Kidney capillary endothelial cell (primary cell): ENCODE results near the gene PRR15.
"Not testable (repeated sequence)": the region's sequence is repeated elsewhere in the genome, so short reads cannot be mapped to it uniquely, and the experiment has no call there.

ENCODE experiments used
- DNase-seq: peaks from one replicate; pipeline ENCODE4 v3.0.0-alpha.2; 2018; ENCODE audit warnings: low spot score

PRR15 gene

GRCh38 chr7:29563590-29564495 lies at the start of gene PRR15:
Gene PRR15 (plus strand): TSS chr7:29563835. CDS start chr7:29566330, 2,495 bp downstream.
- no peak for DNase-seq

- no peak for DNase-seq
Measured at GRCh38 chr7:29516491-29516890, 47.1 kb upstream of the PRR15 start.

GRCh38 chr7:29518616-29519015 lies 45.0 kb upstream of the PRR15 start:
- no peak for DNase-seq

GRCh38 chr7:29523728-29524127 lies 39.9 kb upstream of the PRR15 start:
- no peak for DNase-seq

GRCh38 chr7:29527505-29528108 lies 36.0 kb upstream of the PRR15 start:
- DNase-seq = no peak

GRCh38 chr7:29528526-29528925 lies 35.1 kb upstream of the PRR15 start:
- not testable (repeated sequence) for DNase-seq

- DNase-seq = no peak
Measured at GRCh38 chr7:29538389-29538788, 25.2 kb upstream of the PRR15 start.

GRCh38 chr7:29539471-29539870 lies 24.2 kb upstream of the PRR15 start:
- DNase-seq = no peak

GRCh38 chr7:29547421-29547820 lies 16.2 kb upstream of the PRR15 start:
- no peak for DNase-seq

- no peak for DNase-seq
Measured at GRCh38 chr7:29548823-29549222, 14.8 kb upstream of the PRR15 start.

- DNase-seq = no peak
Measured at GRCh38 chr7:29552392-29552791, 11.2 kb upstream of the PRR15 start.

GRCh38 chr7:29555061-29555460 lies 8.6 kb upstream of the PRR15 start:
- DNase-seq = no peak

- no peak for DNase-seq
Measured at GRCh38 chr7:29556405-29557195, 7.0 kb upstream of the PRR15 start.

- no peak for DNase-seq
Measured at GRCh38 chr7:29557954-29558353, 5.7 kb upstream of the PRR15 start.

GRCh38 chr7:29561271-29561670 lies 2.4 kb upstream of the PRR15 start:
- no peak for DNase-seq

- DNase-seq = no peak
Measured at GRCh38 chr7:29562307-29562706, 1.3 kb upstream of the PRR15 start.

- DNase-seq = peak; percentile 22
Measured at GRCh38 chr7:29564496-29565223, 1.0 kb downstream of the PRR15 start.

GRCh38 chr7:29565224-29565630 lies 1.6 kb downstream of the PRR15 start:
- peak; percentile 10 for DNase-seq

- DNase-seq = no peak
Measured at GRCh38 chr7:29565634-29565981, 2.0 kb downstream of the PRR15 start.

- no peak for DNase-seq
Measured at GRCh38 chr7:29565982-29566746, 2.5 kb downstream of the PRR15 start.

GRCh38 chr7:29567174-29567573 lies 3.5 kb downstream of the PRR15 start:
- DNase-seq = no peak
